Liver (tissue), 9 donors: ENCODE results near the gene DDIT4. TPM values are rescaled to one million over a fixed set of nuclear protein-coding genes. Genes with fewer than 3 reads are reported as not detected.
"Not testable (repeated sequence)": the region's sequence is repeated elsewhere in the genome, so short reads cannot be mapped to it uniquely, and the experiment has no call there.

Experiments
- DNase-seq: peaks from one replicate; pipeline ENCODE4 v3.0.0-alpha.2; 2017; ENCODE audit warnings: low spot score
- H3K27ac ChIP-seq, 2 donors: one replicate each; pipeline ENCODE4 v1.7.0; 2013; ENCODE audit warnings: inconsistent platforms in 2 of 2, low read length in 2 of 2, control low read depth in 1 of 2, low read depth in 1 of 2, mild to moderate bottlenecking in 1 of 2
- H3K27me3 ChIP-seq, 4 donors: one replicate each; pipeline versions ENCODE4 v1.6.1 to v1.7.0; 2013; ENCODE audit warnings: low read length in 3 of 4, inconsistent platforms in 1 of 4, mild to moderate bottlenecking in 1 of 4, moderate library complexity in 1 of 4; ENCODE audit not compliant: control insufficient read depth in 4 of 4, insufficient read depth in 4 of 4
- H3K36me3 ChIP-seq, 4 donors: one replicate each; pipeline versions ENCODE4 v1.6.1 to v1.7.0; 2013; ENCODE audit warnings: low read length in 3 of 4, mild to moderate bottlenecking in 3 of 4, low read depth in 1 of 4, moderate library complexity in 1 of 4; ENCODE audit not compliant: control insufficient read depth in 4 of 4, insufficient read depth in 3 of 4
- H3K4me1 ChIP-seq, 4 donors: one replicate each; pipeline versions ENCODE4 v1.6.1 to v1.7.0; 2013; ENCODE audit warnings: low read length in 3 of 4, mild to moderate bottlenecking in 3 of 4, moderate library complexity in 1 of 4; ENCODE audit not compliant: control insufficient read depth in 4 of 4, insufficient read depth in 4 of 4
- H3K4me3 ChIP-seq, 3 donors: one replicate each; pipeline versions ENCODE4 v1.6.1 to v1.7.0; 2013; ENCODE audit warnings: low read length in 3 of 3, control low read depth in 1 of 3, low read depth in 1 of 3, mild to moderate bottlenecking in 1 of 3
- H3K9ac ChIP-seq, 2 donors: one replicate each; pipeline ENCODE4 v1.7.0; 2013; ENCODE audit warnings: low read length in 2 of 2, mild to moderate bottlenecking in 2 of 2, moderate library complexity in 2 of 2, control low read depth in 1 of 2, low read depth in 1 of 2
- H3K9me3 ChIP-seq, 4 donors: one replicate each; pipeline versions ENCODE4 v1.6.1 to v1.7.0; 2013; ENCODE audit warnings: low read length in 3 of 4; ENCODE audit not compliant: control insufficient read depth in 4 of 4
- CTCF ChIP-seq: fragments of 150-350 bp; IDR thresholded peaks from 2 replicates; pipeline ENCODE4 v1.5.1; 2017; ENCODE audit warnings: improper control_type of control experiment, low read depth, low read length; ENCODE audit not compliant: missing input control
- FOXA2 ChIP-seq: IDR thresholded peaks from 2 replicates; pipeline ENCODE4 v1.6.1; 2016; ENCODE audit warnings: antibody characterized with exemption
- GABPA ChIP-seq, 2 donors: IDR thresholded peaks in 1 of 2; conservative IDR thresholded peaks in 1 of 2; 2 replicates each; pipeline ENCODE4 v1.6.1; 2016; ENCODE audit warnings: antibody characterized with exemption in 2 of 2, mild to moderate bottlenecking in 1 of 2, moderate library complexity in 1 of 2
- HNF4A ChIP-seq, 2 donors: conservative IDR thresholded peaks; 2 replicates each; pipeline ENCODE4 v1.6.1; 2016; ENCODE audit warnings: antibody characterized with exemption in 2 of 2, mild to moderate bottlenecking in 2 of 2
- JUND ChIP-seq, 2 donors: IDR thresholded peaks; 2 replicates each; pipeline ENCODE4 v1.6.1; 2016; ENCODE audit warnings: antibody characterized with exemption in 2 of 2
- MAX ChIP-seq: IDR thresholded peaks from 2 replicates; pipeline ENCODE4 v1.6.1; 2016; ENCODE audit warnings: antibody characterized with exemption
- NR2F2 ChIP-seq: IDR thresholded peaks from 2 replicates; pipeline ENCODE4 v1.6.1; 2016; ENCODE audit warnings: antibody characterized with exemption
- RAD21 ChIP-seq, 2 donors: IDR thresholded peaks; 2 replicates each; pipeline ENCODE4 v1.6.1; 2016; ENCODE audit warnings: antibody characterized with exemption in 2 of 2, mild to moderate bottlenecking in 2 of 2
- REST ChIP-seq: IDR thresholded peaks from 2 replicates; pipeline ENCODE4 v1.6.1; 2016; ENCODE audit warnings: antibody characterized with exemption, mild to moderate bottlenecking
- RXRA ChIP-seq, 2 donors: IDR thresholded peaks; 2 replicates each; pipeline ENCODE4 v1.6.1; 2017 to 2018; ENCODE audit warnings: antibody characterized with exemption in 2 of 2, mild to moderate bottlenecking in 1 of 2
- TAF1 ChIP-seq: conservative IDR thresholded peaks from 2 replicates; pipeline ENCODE4 v1.6.1; 2016; ENCODE audit warnings: antibody characterized with exemption, mild to moderate bottlenecking
- YY1 ChIP-seq: IDR thresholded peaks from 2 replicates; pipeline ENCODE4 v1.6.1; 2016; ENCODE audit warnings: antibody characterized with exemption, mild to moderate bottlenecking
- WGBS: extraction: QIAGEN DNeasy Blood & Tissue Kit; methylation state at CpG from one replicate; pipeline ENCODE4 v1.1.7; 2013; 5-methylcytosine and 5-hydroxymethylcytosine counted together
- polyA plus RNA-seq, 2 donors: library from polyadenylated mRNA; stranded (reverse) in 1 of 2; unstranded in 1 of 2; fragments of 200-250 nt in 1 of 2; fragments of >200 nt in 1 of 2; fragmentation: Nextera tagmentation in 1 of 2; extraction: Ambion mirVana in 1 of 2; gene quantifications; one replicate each; pipeline versions ENCODE4 v1.2.1 to v1.2.3, GENCODE V29; 2013 to 2015
- total RNA-seq, 2 donors: library from RNA; depleted of rRNA; stranded (reverse); fragments of >200 nt; gene quantifications; one replicate each; pipeline ENCODE4 v1.2.3, GENCODE V29; 2014
- donor health status: healthy.
- donor health status: healthy.
- donor health status: healthy.
- donor health status: healthy.
- donor health status: healthy.

The DDIT4 gene
- total and polyA plus RNA-seq, 4 donors = 18.4 to 69.0 (median 43.7) TPM

- H3K4me1 ChIP-seq = peaks cover 0 to 24% (median 15%) of the 10 kb centered on the region in 4 donors
These were observed 5.1 kb downstream of the DDIT4 start for GRCh38 chr10:72278668-72279393.

GRCh38 chr10:72279587-72279986 is 5.9 kb downstream of the DDIT4 start:
- H3K27ac ChIP-seq, H3K9me3 ChIP-seq, H3K36me3 ChIP-seq, H3K9ac ChIP-seq, H3K4me3 ChIP-seq, H3K27me3 ChIP-seq, DNase-seq: not testable (repeated sequence)
- WGBS = 93% methylated on average over 7 of the region's 7 CpGs
- peaks cover 0 to 21% (median 14%) of the 10 kb centered on the region in 4 donors for H3K4me1 ChIP-seq

More at GRCh38 chr10:72278668-72279393, 5.1 kb downstream of the DDIT4 start:
- H3K9ac ChIP-seq = no peak overlapping the region
- H3K9me3 ChIP-seq = no peaks in the 10 kb centered on the region
- 90% methylated on average over 5 of the region's 5 CpGs for WGBS
- H3K4me3 ChIP-seq = no peak overlapping the region
- peaks cover 0 to 5% (median 1%) of the 10 kb centered on the region in 4 donors for H3K36me3 ChIP-seq
- TF ChIP-seq MAX = no peak
- no peak for TF ChIP-seq REST
- no peak for TF ChIP-seq CTCF
- DNase-seq = no peak
- H3K27ac ChIP-seq = no peak overlapping the region
- no peaks in the 10 kb centered on the region for H3K27me3 ChIP-seq

- Histone ChIP-seq H3K27ac (no peak overlapping the region), H3K9me3 (no peaks in the 10 kb centered on the region), H3K27me3 (no peaks in the 10 kb centered on the region), H3K36me3 (no peaks in the 10 kb centered on the region), H3K4me1 (no peaks in the 10 kb centered on the region), H3K4me3 (no peak overlapping the region), H3K9ac (no peak overlapping the region)
- no peak for DNase-seq
- WGBS = 98% methylated on average over 3 of the region's 3 CpGs
- TF ChIP-seq TAF1 = no peak
- no peak for TF ChIP-seq RAD21 (IDR thresholded peaks at IDR 0.05)
- TF ChIP-seq MAX = no peak
- TF ChIP-seq JUND (IDR thresholded peaks at IDR 0.05) = no peak
- no peak for TF ChIP-seq NR2F2
- TF ChIP-seq GABPA (IDR thresholded peaks at IDR 0.05 in 1 of 2, conservative IDR thresholded peaks at IDR 0.05 in 1 of 2) = no peak
- no peak for TF ChIP-seq RXRA (IDR thresholded peaks at IDR 0.05)
- no peak for TF ChIP-seq REST
- no peak for TF ChIP-seq YY1
- TF ChIP-seq FOXA2 = no peak
- no peak for TF ChIP-seq HNF4A (conservative IDR thresholded peaks at IDR 0.05)
- TF ChIP-seq CTCF = no peak
These were observed 9.4 kb downstream of the DDIT4 start for GRCh38 chr10:72283131-72283530.
